Calu3 (cell line): ENCODE data around the gene CACNA2D3. TPM values are rescaled to one million over a fixed set of nuclear protein-coding genes. Genes with fewer than 3 reads are reported as not detected.

Experiments
- BruUV-seq: library from RNA; stranded (reverse); fragments of 400-500 nt; replicated peaks from 2 replicates; lab custom pipeline; 2021; lab: Mats Ljungman, UMichigan
- CTCF ChIA-PET: fragments of 300-600 bp; sonication (Branson Sonifier 250); formaldehyde crosslinking; loops from one replicate; lab custom pipeline; 2022; ENCODE audit warnings: antibody characterized with exemption; lab: Charles Lee
- DNase-seq: peaks from one replicate; pipeline ENCODE4 v3.0.0; 2022
- H3K27ac Mint-ChIP-seq: one replicate; pipeline ENCODE4 v1.8.0; 2022; ENCODE audit warnings: mixed read lengths; ENCODE audit not compliant: unreplicated experiment
- H3K27me3 Mint-ChIP-seq: one replicate; pipeline ENCODE4 v1.8.0; 2022; ENCODE audit warnings: mixed read lengths; ENCODE audit not compliant: unreplicated experiment
- H3K36me3 Mint-ChIP-seq: one replicate; pipeline ENCODE4 v1.8.0; 2022; ENCODE audit warnings: mild to moderate bottlenecking, moderate library complexity, mixed read lengths; ENCODE audit not compliant: insufficient read depth, unreplicated experiment
- H3K4me1 Mint-ChIP-seq: one replicate; pipeline ENCODE4 v1.8.0; 2022; ENCODE audit warnings: mild to moderate bottlenecking, low read depth, mixed read lengths; ENCODE audit not compliant: unreplicated experiment
- H3K4me3 Mint-ChIP-seq: one replicate; pipeline ENCODE4 v1.8.0; 2022; ENCODE audit warnings: mild to moderate bottlenecking, low read depth, moderate library complexity, mixed read lengths; ENCODE audit not compliant: unreplicated experiment
- H3K9me3 Mint-ChIP-seq: one replicate; pipeline ENCODE4 v1.8.0; 2022; ENCODE audit warnings: low read depth, mixed read lengths; ENCODE audit not compliant: unreplicated experiment
- intact Hi-C: fragments of 100-400 bp; cut with micrococcal nuclease; formaldehyde crosslinking; loops from one replicate; pipeline ENCODE4 v1.10.0; 2022; ENCODE audit not compliant: unreplicated experiment
- total RNA-seq: library from RNA; stranded (reverse); gene quantifications from 2 replicates; pipeline ENCODE4 v1.2.3, GENCODE V29; 2022
- TF ChIP-seq, protein P1 (sequence below): fragments of 200-600 bp; IDR thresholded peaks from one replicate; pipeline ENCODE4 v1.8.0; 2022; ENCODE audit warnings: antibody characterized with exemption; ENCODE audit not compliant: unreplicated experiment

The CACNA2D3 gene
- total RNA-seq, 1 experiment from 2014 or later = not detected

DNA sequence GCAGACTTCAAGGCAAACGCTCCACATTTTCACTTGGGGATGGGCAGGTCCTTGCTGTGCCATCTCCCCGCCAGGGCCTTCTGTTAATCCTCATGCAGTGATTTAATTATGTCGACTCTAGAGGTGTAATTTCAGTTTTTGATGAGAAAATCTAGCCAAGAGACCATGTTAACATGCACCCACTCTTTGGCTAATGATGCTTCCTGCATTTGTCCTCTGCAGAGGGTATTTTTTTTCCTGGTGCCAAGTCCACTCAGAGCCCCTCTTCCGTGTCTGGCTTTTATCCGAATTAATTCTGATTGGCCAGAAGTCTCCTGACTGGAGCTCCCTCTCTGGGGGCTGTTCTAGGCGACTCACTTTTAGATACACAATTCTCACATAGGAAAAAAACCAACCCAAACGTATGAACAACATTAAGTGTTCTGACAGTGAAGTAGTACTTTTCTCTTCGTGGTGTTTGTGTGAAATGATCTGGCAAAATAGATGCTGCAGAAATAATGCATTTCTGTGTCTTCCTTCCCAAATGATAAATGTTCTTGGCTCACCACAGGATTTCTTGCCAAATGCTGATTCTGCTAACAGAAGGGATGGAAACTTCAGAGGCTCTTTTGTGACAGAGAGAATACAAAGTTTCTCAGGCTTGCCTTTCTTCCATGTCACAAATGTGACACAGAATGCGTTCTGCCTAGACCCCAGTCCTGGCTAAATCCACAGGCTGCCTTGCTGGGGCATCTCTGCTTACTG, 190.0 kb downstream of the CACNA2D3 start:
- H3K36me3 Mint-ChIP-seq = no peaks in the 10 kb centered on the region
- BruUV-seq = no TSS peak
- no peak overlapping the region for H3K27ac Mint-ChIP-seq
- no peaks in the 10 kb centered on the region for H3K4me1 Mint-ChIP-seq
- H3K27me3 Mint-ChIP-seq = peaks cover 26% of the 10 kb centered on the region
- TF ChIP-seq, protein P1, sequence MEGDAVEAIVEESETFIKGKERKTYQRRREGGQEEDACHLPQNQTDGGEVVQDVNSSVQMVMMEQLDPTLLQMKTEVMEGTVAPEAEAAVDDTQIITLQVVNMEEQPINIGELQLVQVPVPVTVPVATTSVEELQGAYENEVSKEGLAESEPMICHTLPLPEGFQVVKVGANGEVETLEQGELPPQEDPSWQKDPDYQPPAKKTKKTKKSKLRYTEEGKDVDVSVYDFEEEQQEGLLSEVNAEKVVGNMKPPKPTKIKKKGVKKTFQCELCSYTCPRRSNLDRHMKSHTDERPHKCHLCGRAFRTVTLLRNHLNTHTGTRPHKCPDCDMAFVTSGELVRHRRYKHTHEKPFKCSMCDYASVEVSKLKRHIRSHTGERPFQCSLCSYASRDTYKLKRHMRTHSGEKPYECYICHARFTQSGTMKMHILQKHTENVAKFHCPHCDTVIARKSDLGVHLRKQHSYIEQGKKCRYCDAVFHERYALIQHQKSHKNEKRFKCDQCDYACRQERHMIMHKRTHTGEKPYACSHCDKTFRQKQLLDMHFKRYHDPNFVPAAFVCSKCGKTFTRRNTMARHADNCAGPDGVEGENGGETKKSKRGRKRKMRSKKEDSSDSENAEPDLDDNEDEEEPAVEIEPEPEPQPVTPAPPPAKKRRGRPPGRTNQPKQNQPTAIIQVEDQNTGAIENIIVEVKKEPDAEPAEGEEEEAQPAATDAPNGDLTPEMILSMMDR = no peak
- no peak for DNase-seq
- no peak overlapping the region for H3K4me3 Mint-ChIP-seq
- no peaks in the 10 kb centered on the region for H3K9me3 Mint-ChIP-seq
- CTCF ChIA-PET = no interaction called here
- intact Hi-C loops = no loop called here

DNA sequence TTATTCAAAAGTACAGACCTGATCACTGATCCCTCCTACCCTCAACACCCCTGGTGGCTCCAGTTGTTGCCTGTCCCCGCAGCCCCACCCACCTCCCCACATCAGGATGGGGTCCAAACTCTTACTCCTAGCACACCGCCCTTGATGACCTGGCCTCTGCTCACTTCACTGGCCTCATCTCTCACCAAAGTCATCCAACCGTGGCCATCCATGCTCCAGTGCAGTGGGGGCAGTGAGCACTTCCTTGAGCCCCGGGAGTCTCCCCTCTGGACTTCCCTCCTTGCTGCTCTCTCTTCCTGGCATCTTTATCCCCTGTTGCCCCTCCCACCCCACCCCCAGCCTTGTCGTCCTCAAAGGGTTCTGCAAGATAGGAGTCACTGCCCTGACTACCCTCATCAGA, 191.1 kb downstream of the CACNA2D3 start:
- TF ChIP-seq, protein P1 = no peak
- H3K9me3 Mint-ChIP-seq = no peaks in the 10 kb centered on the region

DNA sequence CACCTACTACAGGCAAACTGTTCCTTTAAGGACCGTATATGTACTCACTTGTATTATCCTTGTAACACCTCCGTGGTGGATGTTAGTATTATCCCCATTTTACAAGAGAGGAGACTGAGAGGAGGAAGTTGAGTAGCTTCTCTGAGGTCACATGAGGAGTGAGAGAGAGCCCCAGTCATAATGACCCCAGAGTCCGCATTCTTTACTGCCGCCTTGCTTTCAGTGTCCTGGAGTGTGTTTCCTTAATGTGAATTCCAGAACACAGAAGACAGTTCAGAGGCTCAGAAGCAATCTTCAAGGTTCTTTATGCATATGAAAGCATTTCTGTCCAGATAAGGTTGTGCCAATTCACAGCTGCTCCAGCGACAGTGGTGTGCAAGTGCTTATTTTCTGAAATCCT, 199.2 kb downstream of the CACNA2D3 start:
- intact Hi-C loops = no loop called here
- Mint-ChIP-seq H3K4me1 (peaks cover 28% of the 10 kb centered on the region), H3K27ac (peak overlapping the region; percentile 60), H3K4me3 (peak overlapping the region; percentile 13), H3K27me3 (no peaks in the 10 kb centered on the region), H3K36me3 (peaks cover 7% of the 10 kb centered on the region), H3K9me3 (no peaks in the 10 kb centered on the region)
- CTCF ChIA-PET = no interaction called here
- DNase-seq = no peak
- BruUV-seq = no TSS peak
- TF ChIP-seq, protein P1 = no peak

More for the DNA sequence above, 191.1 kb downstream of the CACNA2D3 start:
- BruUV-seq = no TSS peak
- intact Hi-C loops = no loop called here
- no peak overlapping the region for H3K27ac Mint-ChIP-seq
- H3K4me3 Mint-ChIP-seq = no peak overlapping the region
- H3K4me1 Mint-ChIP-seq = no peaks in the 10 kb centered on the region
- no peaks in the 10 kb centered on the region for H3K36me3 Mint-ChIP-seq
- peaks cover 24% of the 10 kb centered on the region for H3K27me3 Mint-ChIP-seq
- CTCF ChIA-PET = no interaction called here
- no peak for DNase-seq

DNA sequence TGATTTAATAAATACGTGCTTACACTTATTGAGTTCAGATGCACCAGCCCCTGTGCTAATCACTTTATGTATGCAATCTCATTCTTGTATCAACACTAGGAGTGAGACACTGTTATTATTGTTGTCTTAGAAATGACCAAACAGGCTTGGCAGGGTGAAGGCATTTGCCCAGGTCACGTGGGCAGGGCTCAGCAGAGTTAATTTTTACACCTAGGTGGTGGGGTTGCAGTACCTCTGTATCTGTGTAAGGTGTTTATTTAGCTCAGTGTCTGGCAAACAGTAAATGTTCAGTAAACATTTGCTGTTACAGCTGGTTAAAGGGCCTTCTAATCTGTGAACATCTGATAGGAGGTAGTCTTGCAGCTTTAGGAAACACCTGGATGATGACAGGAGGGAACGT, 200.0 kb downstream of the CACNA2D3 start:
- BruUV-seq = no TSS peak
- TF ChIP-seq, protein P1 = no peak
- H3K36me3 Mint-ChIP-seq = peaks cover 7% of the 10 kb centered on the region
- peak; percentile 83 for DNase-seq
- H3K9me3 Mint-ChIP-seq = no peaks in the 10 kb centered on the region
- H3K4me1 Mint-ChIP-seq = peaks cover 28% of the 10 kb centered on the region
- H3K27ac Mint-ChIP-seq = peak overlapping the region; percentile 60
- H3K4me3 Mint-ChIP-seq = peak overlapping the region; percentile 13
- CTCF ChIA-PET = interaction anchor here (0.7 kb wide), 1 partner anchor 633 kb away, joined by 3 read pairs; no protein-coding TSS in a partner anchor
- intact Hi-C loops = no loop called here
- H3K27me3 Mint-ChIP-seq = no peaks in the 10 kb centered on the region
